Peyer's patch (tissue), 4 donors: Measurements from ENCODE around the gene PARPBP.

Experiments
- POLR2A ChIP-seq, 2 donors: fragments of 450-650 bp; IDR thresholded peaks; one replicate each; pipeline ENCODE4 v1.5.1; 2017; ENCODE audit warnings: antibody characterized with exemption in 2 of 2, mild to moderate bottlenecking in 2 of 2, moderate library complexity in 2 of 2
- TF ChIP-seq, protein P1 (sequence below), 6 experiments: fragments of 450-650 bp in 4 of 6; fragments of 200-600 bp in 2 of 6; sonication (generic) in 1 of 6; IDR thresholded peaks; one replicate each; pipeline ENCODE4 v1.5.1; 2017 to 2019; ENCODE audit warnings: antibody characterized with exemption in 6 of 6, mild to moderate bottlenecking in 3 of 6, moderate library complexity in 1 of 6

DNA sequence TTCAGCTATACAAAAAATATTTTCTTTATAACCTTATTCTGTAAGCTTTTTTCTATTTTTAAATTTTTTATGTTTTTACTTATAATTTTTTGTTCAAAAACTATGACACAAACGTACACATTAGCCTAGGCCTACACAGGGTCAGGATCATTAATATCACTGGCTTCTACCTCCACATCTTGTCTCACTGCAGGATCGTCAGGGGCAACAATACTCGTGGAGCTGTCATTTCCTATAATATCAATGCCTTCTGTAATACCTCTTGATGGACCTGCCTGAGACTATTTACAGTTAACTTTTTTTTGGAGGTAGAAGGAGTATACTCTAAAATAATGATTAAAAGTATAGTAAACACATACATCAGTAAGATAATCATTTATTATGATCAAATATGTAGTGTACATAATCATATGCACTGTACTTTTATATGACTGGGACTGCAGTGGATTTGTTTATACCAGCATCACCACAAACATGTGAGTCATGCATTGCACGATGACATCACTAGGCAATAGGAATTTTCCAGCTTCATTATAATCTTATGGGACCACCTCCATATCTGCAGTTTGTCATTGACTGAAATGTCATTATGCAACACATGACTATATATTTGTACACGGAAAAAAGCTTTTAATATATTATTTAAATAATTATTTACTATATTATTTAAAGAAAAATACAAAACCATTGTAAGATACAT, 96.2 kb downstream of the PARPBP start:
- no peak for TF ChIP-seq POLR2A (IDR thresholded peaks at IDR 0.05)
- TF ChIP-seq, protein P1, sequence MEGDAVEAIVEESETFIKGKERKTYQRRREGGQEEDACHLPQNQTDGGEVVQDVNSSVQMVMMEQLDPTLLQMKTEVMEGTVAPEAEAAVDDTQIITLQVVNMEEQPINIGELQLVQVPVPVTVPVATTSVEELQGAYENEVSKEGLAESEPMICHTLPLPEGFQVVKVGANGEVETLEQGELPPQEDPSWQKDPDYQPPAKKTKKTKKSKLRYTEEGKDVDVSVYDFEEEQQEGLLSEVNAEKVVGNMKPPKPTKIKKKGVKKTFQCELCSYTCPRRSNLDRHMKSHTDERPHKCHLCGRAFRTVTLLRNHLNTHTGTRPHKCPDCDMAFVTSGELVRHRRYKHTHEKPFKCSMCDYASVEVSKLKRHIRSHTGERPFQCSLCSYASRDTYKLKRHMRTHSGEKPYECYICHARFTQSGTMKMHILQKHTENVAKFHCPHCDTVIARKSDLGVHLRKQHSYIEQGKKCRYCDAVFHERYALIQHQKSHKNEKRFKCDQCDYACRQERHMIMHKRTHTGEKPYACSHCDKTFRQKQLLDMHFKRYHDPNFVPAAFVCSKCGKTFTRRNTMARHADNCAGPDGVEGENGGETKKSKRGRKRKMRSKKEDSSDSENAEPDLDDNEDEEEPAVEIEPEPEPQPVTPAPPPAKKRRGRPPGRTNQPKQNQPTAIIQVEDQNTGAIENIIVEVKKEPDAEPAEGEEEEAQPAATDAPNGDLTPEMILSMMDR (IDR thresholded peaks at IDR 0.05), result no peak
